Mesenteric fat pad (tissue), 1 donor: ENCODE measurements around the gene TBXAS1. TPM values are rescaled to one million over a fixed set of nuclear protein-coding genes. Genes with fewer than 3 reads are reported as not detected.
A peak's percentile ranks its signal among the peaks of the same experiment; 100 is the strongest.

Experiments
- DNase-seq: peaks from one replicate; pipeline ENCODE4 v3.0.0-alpha.2; 2020; ENCODE audit warnings: low spot score
- total RNA-seq: library from RNA; stranded (reverse); fragmentation: NEBNext Ultra II Directional; extraction: Animal tissue kit (Norgen Biotek cat#: 25700); gene quantifications from one replicate; pipeline ENCODE4 v1.2.1, GENCODE V29; 2021
- donor health status: DM: yes; HTN: yes; CAD: no.

Gene TBXAS1
- total RNA-seq, 1 donor from 2014 or later: 35.2 TPM

DNA sequence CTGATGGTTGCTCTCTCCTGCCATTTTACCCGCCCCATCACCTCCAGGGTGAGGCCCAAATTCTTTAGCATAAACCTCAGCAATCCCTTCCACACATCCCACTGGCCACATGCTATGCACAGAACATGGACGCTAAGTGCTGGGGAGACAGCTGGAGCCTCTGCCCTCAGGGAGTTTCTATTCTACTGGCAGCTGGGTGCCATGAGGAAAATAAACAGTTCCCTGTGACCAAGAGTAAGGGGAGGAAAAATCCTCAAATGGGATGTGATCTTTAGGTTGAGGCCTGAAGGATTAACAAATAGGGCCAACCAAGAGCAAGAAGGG is 232.5 kb downstream of the TBXAS1 start:
- no peak for DNase-seq

DNA sequence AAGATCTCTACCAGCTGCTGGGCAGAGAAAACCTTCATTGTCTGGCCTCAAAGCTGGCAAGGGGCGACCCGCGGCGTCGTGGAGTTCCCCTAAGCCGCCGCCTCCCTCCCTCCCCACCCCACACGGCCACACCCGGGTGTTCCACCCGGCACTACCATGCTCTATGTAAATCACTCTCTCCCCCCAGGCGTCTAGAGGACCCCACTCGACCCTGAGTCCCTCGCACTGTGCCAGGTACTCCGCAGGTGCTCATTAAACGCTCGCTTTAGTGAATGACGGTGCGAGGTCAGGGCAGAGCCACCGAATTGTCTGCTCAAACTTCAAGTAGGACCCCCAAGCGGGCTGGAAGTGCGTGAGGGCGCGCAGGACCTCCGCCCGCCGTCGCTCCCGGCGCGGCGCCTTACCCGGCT is 233.1 kb downstream of the TBXAS1 start:
- DNase-seq: no peak

DNA sequence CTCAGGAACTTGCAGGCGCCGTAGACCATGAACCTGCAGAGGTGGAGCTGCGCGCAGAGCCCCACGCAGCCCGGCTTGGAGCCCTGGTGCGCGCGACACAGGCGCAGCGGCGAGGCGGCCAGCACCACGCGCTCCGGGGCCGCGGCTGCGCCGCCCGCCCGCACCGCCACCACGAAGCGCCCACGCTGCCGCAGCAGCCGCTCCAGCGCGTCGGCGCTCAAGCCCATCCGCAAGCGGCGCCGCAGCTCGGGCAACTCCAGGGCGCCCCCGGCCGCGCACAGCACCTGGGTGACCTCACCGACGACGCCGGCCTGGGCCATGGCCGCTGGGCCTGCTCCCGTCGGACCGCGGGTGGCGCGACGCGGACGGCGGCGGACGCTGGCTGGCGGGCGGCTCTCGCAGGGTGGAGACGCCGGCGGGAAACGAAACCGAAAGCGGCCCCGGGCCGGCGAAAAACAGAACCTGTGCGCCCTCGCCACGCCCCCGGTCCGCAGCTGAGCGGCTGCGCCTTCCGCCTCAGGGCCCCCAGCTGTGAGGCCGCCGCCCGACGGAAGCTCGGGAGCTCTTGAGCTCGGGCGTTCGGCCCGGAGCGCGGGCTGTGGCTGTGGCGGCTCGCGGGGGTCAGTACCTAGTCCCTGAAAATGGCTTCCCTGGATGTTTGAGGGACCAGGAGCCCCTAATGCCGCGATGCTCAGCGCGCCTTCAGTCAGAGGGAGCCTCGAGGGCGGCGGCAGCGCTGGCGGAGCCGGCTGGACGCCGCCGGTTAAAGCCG is 233.7 kb downstream of the TBXAS1 start, which contains the start of gene PARP12:
Gene PARP12, minus strand, starts transcription at position 424 of the 772 bp plus-strand sequence. Its CDS starts 104 bp downstream, at position 320.
- DNase-seq: peak; percentile 97

DNA sequence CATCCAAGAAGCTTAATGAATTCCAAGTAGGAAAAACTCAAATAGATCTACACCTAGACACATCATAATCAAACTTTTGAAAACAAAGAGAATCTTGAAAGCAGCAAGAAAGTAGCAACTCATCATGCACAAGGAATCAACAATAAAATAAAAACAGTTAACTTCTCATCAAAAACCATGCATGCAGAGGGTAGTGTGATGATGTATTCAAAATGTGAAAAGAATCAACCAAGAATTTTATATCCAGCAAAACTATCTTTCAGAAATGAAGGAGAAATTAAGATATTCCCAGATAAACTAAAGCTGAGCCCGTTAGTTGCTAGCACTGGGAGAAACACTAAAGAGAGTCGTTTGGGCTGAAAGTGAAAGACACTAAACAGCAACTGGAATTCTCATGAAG is 238.0 kb downstream of the TBXAS1 start:
- no peak for DNase-seq

DNA sequence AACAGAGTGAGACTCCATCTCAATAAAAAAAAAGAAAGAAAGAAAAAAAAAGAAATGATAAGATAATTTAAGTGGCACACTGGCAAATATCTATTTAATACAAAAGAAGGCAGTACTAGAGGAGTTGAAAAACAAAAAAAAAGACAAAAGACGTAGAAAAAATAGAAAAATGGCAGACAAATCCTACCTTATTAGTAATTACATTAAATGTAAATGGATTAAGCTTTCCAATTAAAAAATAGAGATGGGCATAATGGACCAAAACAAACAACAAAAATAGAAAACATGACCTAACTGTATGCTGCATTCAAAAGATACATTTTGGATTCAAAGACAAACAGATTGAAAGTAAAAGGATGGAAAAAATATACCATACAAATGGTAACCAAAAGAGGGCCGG is 239.0 kb downstream of the TBXAS1 start:
- no peak for DNase-seq

DNA sequence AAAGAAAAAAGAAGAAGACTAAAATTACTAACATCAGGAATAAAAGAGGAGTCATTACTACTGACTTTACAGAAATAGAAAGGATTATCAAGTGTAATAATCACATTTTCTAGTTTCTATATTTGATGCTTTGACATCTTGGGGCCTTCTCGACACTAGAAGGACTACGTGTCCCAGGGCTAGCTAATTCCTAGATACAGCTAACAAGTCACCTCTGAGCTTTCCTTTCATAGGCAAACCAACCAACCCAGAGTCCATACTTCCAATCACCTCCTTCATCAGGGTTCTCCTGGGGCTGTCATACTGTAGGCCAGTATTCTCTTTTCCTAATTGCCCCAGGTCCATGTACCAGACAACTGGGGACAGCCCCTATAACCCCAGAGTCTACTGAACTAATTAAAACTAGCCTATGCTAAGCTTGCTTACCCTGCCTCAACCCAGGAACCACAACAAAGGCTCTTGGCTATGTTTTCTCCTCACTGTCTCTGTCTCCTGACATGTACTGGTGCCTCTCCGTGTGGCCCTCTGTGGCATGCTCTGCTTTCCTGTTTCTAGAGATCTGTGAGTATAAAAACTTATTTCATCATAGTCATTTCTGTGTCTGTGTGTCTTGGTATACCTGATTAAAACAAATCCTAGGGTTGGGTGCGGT is 240.4 kb downstream of the TBXAS1 start:
- DNase-seq: no peak

Other genes with a start within 250 kb of the TBXAS1 start
- gene HIPK2, start 51.3 kb upstream of the TBXAS1 start, total RNA-seq: 217 TPM
- gene PARP12, start 233.7 kb downstream of the TBXAS1 start, total RNA-seq: 43.8 TPM